ENCODE measurements around the gene PPL.

The PPL gene

GRCh38 chr16:4859900-4860255 is 77.1 kb downstream of the PPL start:
- DNase-seq: no peak

GRCh38 chr16:4859190-4859899 is 77.6 kb downstream of the PPL start:
- DNase-seq: no peak

- DNase-seq: no peak
Observed at GRCh38 chr16:4855804-4856203, 81.1 kb downstream of the PPL start.

GRCh38 chr16:4855371-4855770 is 81.6 kb downstream of the PPL start:
- no peak for DNase-seq

GRCh38 chr16:4852221-4852872 is 84.6 kb downstream of the PPL start:
- DNase-seq: no peak

- DNase-seq: no peak
Observed at GRCh38 chr16:4850211-4850610, 86.7 kb downstream of the PPL start.

- peak; percentile 59 for DNase-seq
Observed at GRCh38 chr16:4847774-4848587, 89.0 kb downstream of the PPL start.

- peak; percentile 97 for DNase-seq
Observed at GRCh38 chr16:4846901-4847773, 89.8 kb downstream of the PPL start, which contains the start of the genes GLYR1 and UBN1. Gene GLYR1, minus strand, starts transcription at chr16:4847288. Its CDS starts 23 bp downstream, at chr16:4847265. Gene UBN1, plus strand, starts transcription at chr16:4847481. Its CDS starts 5,437 bp downstream, at chr16:4852918.

GRCh38 chr16:4846503-4846900 is 90.4 kb downstream of the PPL start:
- peak; percentile 27 for DNase-seq

GRCh38 chr16:4840984-4841383 is 96.0 kb downstream of the PPL start:
- no peak for DNase-seq

- no peak for DNase-seq
Observed at GRCh38 chr16:4839942-4840341, 97.0 kb downstream of the PPL start.

- DNase-seq: no peak
Observed at GRCh38 chr16:4837733-4838501, 99.0 kb downstream of the PPL start.

- no peak for DNase-seq
Observed at GRCh38 chr16:4836727-4837126, 100.2 kb downstream of the PPL start.

- DNase-seq: no peak
Observed at GRCh38 chr16:4833584-4833983, 103.4 kb downstream of the PPL start.

GRCh38 chr16:4832698-4833343 is 104.1 kb downstream of the PPL start:
- no peak for DNase-seq
